NCI-H1436 treated with DMSO at 0.1 percent for 48 hours (cell line): ENCODE data around the gene CUEDC2.

ENCODE experiments used
- DNase-seq: peaks from one replicate; lab custom pipeline; 2025; lab: John Stamatoyannopoulos, UW

The CUEDC2 gene

DNA sequence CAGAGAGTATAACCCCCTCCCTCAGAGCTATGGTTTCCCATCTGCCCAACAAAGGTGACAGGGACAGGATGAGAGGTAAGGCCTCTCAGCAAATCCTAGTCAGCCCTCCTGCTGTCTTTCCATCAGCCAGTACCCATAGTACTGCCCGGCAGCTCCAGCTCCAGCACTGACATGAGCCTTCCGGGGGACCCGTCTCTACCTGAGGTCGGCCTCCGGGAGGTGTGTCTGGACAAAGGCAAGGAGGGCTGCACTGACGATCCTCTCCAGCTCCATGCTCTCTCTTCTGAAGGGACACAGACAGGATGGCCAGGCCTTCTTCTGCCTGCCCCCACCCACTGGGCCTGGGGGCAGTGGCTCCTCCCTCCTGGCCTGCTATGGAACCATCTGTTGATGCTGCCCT lies 7.5 kb downstream of the CUEDC2 start:
- no peak for DNase-seq

DNA sequence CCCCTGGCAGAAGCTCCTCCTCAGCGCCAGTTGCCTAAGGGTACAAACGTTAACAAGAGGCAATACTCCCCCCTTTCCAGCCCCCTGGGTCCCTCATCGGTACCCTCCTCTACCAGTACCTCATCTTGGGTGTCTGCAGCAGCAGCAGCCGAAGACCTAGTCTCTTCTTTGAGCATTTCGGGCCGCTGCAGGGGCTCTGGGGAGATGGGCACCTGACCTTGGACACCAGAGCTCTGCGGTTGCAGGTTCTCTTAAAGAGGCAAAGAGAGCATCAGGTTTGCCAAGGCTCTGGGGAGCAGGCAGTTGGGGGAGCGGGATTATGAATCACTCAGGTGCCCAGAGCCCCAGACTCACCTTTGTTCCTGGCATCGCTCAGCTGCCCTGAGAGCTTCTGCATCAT lies 8.2 kb downstream of the CUEDC2 start:
- DNase-seq = no peak

DNA sequence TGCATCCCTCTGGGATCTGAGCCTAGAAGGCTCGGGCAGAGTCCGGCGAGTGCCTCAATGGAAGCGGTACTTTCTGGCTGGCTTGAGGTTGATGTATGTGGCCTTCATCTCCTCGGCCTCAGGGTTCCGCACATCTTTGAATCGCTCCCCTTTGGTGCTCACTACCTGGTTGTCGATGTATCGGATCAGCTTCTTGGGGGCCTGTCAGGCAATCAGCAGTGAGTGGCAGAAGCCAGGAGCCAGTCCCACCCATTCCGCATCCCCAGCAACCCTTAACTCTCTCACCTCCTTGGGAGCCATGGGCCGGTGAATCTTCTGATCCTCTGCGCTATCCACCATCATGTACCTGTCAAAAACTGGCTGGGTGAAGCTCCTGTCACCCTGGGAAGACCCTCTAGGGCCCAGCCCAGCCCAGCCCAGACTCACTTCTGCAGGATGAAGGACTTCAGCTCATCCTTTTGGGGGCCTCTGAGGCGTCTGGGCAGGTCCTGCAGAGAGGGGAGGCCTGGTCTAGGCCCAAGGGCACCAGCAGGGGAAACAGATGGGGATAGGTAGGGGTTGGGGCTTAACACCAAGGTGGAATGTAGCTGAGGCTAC lies 8.9 kb downstream of the CUEDC2 start:
- DNase-seq = no peak

DNA sequence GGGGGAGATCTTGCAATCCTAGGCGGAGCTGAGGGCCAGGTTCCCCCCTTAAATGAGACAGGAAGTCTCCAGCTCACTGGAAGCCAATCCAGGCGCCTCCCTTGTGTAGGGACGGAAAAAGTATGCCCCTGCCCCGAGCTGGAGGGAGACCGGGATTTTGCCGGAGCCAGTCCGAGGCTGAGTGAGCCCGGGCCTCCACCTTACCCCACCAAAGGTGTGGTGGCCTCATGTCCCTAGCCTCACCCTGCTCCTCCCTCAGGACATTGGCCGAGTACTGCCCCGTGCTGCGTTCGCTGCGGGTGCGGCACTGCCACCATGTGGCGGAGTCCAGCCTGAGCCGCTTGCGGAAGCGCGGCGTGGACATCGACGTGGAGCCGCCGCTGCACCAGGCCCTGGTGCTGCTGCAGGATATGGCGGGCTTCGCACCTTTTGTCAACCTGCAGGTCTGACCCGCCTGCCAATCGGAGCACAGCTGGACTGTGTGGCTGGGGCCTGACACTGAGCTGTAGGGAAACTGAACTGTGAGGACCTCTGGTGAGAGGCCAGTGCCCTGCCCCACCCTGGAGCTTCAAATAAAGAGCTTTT lies 9.7 kb downstream of the CUEDC2 start:
- DNase-seq = no peak

DNA sequence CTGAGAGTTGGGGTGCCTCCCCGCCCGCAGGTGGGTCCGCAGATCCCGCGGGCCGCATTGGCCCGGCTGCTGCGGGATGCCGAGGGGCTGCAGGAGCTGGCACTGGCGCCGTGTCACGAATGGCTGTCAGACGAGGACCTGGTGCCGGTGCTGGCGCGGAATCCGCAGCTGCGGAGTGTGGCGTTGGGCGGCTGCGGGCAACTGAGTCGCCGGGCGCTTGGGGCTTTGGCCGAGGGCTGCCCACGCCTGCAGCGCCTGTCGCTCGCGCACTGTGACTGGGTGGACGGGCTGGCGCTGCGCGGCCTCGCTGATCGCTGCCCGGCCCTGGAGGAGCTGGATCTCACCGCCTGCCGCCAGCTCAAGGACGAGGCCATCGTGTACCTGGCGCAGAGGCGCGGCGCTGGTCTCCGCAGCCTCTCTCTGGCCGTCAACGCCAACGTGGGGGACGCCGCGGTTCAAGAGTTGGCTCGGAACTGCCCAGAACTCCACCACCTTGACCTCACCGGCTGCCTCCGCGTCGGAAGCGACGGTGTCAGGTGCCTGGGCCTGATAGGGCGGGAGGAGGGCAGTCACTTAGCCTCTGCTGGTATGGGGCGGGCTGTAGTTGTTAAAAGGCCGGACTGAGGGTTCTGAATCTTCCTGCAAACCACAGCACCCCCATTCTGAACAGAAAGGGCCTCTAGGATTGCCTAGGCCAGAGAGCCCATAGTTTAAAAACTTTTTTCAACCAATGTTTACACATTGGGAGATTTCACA lies 10.4 kb downstream of the CUEDC2 start:
- no peak for DNase-seq

DNA sequence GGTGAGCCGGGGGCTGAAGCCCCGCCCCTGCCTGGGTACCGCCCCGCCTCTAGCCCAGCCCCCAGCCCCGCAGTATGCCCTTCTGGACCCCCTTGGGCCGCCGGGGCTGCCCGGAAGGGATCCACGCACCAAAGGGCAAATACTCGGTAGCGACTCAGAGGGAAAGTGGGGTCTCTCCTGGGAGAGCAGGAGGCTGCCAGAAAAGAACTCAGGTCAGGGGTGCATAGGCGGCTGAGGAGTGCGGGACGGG lies 10.9 kb downstream of the CUEDC2 start:
- no peak for DNase-seq

DNA sequence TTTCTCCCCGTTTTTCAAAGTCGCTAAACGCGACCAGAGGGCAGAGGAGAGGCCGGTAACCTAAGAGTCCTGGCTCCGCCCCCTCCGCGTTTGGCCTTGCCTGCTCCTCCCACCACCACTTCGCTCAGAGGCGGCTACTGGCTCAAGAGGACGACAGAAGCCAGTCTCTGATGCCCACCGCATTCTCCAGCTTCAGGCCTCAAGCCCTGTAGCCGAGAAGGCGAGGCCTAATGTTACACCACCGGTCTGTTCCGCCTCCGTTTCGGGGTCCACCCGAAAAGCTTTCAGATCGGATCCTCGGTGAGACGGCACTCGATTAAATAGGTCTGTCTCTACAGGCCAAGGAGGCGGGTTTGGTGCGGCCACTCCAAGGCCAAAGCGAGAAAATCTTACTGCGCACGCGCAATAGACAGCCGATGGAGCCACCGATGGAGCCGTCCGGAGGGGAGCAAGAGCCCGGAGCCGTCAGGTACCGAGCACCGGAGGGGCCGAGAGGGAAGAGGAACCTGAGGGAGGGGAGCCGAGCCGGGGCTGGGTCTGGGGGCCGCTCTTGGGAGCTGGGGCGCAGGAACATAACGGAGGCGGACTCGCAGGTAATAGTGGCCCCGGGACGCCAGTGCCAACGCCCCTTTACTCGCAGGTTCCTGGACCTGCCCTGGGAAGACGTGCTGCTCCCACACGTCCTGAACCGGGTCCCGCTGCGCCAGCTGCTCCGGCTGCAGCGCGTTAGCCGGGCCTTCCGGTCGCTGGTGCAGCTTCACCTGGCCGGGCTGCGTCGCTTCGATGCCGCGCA lies 11.5 kb downstream of the CUEDC2 start, which contains the start of gene FBXL15:
Gene FBXL15, plus strand, starts transcription at position 123 of the 793 bp plus-strand sequence. Its CDS starts 294 bp downstream, at position 417.
- peak; percentile 91 for DNase-seq

DNA sequence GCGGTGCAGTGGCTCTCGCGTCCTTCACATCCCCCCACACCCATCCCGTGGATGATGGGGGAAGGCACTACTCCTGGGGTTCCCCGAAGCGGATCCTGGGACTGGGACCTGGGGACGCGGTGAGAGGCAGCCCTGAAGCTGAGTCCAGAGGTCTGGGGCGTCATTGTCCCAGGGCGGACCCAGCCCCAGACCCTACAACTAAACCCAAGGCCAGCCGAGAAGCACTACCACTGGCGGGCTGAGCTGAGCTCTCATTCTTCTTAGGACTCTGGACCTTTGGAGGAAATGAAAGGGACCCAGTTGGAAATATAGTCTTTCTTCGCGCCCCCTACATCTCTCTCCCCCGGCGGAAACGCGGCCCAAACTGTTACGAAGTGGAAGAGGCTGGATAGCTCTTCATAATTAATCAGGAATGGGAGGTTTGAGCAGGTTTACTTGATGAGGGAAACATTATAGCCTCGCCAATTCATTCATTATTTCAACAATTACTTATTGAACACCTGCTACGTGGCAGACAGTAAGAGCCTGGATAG lies 12.1 kb downstream of the CUEDC2 start:
- DNase-seq = no peak

DNA sequence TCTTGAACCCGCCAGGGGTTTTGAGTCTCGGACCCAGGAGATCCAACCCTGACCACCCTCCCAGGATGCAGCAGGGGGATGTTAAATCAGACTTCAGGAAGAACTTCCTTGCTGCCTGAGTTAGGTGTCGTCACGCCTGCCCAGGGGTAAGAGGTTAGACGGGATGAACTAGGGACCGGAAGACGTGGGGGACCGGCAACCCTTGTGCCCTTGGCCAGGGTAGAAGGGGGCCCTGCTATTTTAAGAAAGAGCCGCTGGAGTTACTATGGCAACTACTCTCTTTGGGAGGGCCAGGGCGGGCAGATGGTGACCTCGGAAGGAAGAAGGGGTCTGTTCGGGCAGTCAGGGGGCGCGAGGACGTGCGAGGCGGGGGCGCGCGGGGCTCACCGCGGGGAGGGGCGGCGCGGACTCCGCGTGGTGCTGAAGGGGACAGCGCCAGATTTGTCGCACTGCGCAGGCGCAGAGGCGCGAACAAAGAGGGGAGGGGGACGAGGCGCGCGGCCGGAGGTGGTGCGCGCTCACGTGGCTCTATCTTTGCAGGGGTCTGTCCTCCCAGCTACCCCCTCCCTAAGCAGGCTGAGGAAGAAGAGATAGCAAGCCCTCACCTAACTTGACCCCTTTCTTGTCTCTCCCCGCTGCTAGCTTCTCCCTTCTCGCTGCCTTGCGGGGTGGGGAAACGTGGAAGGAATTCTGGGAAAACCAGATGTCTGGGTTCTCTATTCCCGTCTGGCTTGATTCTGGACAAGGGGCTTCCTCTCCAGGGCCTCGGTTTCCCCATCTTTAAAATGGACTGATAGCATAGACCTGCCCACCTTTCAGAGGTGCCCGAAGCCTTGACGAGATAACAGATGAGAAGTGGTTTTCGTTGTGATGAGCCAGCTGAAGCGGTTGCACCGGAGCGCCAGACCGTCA lies 12.8 kb downstream of the CUEDC2 start:
- DNase-seq = peak; percentile 30

DNA sequence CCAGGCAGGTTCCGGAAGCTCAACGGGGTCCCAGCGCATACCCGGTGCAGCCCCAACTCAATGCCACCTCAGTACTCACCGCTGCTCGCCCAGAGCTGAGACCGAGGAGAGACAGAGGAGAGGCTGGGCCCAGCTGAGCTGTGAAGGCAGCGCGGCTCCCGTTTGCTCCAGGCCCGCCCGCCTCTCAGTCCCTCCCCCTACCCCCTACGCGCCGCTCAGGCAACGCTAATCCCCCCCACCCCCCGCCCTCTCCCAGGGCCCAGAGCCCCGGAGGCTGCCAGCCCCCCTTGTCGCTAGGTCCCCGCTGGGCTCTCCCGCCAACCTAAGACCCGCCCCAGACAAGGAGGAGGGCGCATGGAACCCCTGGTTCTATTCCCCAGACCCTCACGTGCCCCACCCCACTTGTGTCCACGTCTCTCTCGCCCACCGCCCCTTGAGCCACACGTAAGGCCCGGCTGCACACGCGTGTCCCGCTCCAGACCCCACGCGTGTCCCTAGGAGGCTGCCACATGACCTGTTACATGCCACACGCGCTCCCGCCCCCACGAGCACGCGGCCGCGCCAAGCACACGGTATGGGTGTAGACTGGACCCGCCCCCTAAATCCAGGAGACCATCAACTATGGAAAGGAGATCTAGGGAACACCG lies 13.6 kb downstream of the CUEDC2 start, which contains the start of gene PSD:
Gene PSD, minus strand, starts transcription at position 164 of the 647 bp plus-strand sequence. CDS start 1,747 bp downstream, outside the sequence.
- DNase-seq = peak; percentile 44

DNA sequence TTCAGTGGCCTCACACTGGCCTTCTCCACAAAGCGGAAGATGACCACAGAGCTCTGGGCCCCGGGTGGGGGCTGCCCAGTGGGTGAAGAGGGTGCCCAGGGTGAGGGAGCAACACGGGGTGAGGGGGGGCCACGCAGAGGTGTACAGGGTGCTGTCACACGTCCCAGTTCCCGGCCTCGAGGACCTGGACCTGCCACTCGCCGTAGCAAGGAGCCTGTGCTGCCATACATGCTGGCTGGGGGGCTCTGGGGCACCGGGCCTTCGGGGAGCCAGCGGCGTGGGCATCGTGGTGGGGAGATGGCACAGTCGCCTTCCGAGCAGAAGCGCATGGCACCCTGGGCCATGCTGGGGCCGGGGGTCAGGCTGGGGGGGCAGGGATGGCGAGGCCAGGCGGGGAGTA lies 15.7 kb downstream of the CUEDC2 start:
- DNase-seq = no peak

DNA sequence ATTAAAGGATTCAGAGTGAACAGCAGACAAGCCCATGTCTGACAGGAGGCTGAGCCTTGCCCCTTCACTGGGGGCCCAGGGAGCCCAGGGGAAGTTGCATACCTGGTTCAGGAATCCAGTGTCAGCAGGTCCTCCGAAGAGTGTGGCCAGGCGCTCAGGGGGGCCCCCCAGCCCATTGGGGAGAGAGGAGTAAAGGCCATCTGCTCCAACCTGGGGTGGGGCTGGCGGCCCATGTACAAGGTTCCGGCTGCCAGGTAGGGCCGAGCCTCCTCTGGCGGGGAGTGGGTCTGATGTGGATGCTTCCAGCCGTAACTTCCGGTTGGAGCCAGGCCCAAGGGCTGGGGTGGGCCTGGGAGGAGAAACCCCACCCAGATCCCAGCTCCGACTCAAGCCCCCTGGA lies 16.1 kb downstream of the CUEDC2 start:
- no peak for DNase-seq

DNA sequence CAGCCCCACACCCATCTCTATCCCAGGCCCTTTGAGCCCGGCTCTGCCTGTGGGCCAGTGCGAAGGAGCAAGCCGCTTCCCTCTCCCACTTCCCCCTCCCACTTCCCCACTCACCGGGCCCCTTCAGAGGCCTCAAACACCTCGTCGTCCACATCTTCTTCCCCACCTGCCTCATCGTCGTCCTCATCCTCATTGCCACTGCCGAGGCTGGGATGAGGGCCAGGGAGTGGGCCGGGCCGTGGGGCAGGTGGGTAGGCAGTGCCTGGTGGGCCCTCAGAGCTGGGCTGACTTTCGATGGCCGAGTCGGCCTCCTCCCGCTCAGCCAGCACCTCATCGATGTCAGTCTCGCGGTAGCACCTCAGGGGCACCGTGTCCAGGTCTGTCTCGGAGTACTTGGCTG lies 17.6 kb downstream of the CUEDC2 start:
- no peak for DNase-seq

DNA sequence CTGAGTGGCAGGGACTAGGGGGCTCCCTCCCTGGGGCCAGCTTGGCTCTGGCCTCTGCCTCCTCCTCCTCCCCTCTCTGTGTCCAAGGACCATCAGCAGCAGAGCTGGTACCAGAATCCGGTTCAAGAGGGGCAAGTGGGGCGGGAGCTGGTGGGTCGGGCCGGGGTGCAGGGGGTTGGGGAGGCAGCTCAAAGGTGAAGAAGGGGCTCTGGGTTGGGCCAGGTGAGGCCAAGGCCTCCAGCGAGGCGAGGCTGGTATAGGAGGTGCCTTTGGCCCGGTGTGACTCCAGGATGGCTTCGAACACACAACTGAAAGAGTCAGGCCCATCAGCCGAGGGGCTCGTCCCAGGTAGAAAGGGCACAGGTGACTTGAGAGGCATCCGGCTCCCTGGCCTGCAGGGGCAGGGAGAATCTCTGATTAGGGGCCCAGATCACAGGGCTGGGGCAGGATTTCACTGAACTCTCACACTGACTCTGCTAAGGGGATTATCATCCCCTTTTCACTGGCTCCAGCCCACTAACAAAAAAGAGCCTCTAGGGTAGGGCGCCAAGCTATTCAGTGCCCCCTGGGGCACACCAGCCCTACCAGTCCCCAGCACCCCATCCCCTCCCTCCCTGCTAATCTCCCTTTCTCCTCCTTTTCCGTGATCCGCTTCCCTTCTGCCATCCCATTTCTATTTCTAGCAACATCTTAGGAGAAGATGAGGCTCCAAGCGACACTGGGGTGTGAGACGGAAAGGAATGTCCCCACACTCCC lies 18.4 kb downstream of the CUEDC2 start:
- no peak for DNase-seq

DNA sequence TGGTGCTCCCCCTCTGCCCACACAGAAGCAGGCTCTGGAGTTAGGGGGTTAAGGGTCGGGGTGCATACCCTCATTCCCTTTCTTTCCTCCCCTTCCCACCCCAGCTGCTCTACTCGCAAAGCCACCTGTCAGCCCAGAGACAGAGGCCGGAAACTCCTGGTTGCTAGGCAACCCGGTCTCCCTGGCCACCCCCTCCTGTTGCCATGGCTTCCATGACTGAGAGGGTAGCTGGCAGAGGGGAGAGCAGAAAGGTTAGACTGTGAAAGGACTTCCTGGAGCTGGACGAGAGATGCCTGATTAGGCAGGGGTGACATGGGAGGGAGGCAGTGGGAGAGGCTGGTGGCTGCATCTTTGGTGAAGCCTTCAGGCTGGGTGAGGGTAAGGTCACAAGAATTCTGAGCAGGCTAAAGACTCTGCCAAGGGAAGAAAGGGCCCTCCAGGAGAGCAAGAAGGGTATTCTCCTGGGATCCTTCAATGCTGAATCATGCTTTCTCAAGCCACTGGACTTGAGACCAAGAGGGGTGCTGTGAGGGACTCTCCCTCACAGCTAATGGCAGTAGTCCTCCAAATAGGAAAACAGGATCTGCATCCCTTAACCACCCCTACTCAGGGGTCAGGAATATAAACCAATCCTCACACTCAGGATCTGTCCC lies 19.2 kb downstream of the CUEDC2 start:
- peak; percentile 76 for DNase-seq

DNA sequence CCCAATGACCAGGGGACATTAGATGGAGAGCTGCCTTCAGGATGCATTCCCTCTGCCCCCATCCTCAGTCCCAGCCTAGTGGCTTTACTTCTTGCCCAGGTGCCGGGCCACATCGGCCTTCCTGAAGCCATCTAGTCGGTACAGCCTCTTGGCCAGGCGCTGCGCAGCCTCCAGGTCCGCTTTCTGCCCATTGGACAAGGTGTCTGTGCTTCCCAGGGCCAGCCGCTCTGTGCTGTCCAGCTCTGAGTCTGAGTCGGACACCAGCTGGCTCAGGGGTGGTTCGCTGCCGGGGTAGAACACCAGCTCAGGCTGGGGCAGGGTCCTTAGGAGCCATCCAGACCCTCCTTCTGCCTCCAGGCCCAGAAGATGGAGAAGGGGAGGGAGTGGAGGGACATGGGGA lies 20.1 kb downstream of the CUEDC2 start:
- no peak for DNase-seq

DNA sequence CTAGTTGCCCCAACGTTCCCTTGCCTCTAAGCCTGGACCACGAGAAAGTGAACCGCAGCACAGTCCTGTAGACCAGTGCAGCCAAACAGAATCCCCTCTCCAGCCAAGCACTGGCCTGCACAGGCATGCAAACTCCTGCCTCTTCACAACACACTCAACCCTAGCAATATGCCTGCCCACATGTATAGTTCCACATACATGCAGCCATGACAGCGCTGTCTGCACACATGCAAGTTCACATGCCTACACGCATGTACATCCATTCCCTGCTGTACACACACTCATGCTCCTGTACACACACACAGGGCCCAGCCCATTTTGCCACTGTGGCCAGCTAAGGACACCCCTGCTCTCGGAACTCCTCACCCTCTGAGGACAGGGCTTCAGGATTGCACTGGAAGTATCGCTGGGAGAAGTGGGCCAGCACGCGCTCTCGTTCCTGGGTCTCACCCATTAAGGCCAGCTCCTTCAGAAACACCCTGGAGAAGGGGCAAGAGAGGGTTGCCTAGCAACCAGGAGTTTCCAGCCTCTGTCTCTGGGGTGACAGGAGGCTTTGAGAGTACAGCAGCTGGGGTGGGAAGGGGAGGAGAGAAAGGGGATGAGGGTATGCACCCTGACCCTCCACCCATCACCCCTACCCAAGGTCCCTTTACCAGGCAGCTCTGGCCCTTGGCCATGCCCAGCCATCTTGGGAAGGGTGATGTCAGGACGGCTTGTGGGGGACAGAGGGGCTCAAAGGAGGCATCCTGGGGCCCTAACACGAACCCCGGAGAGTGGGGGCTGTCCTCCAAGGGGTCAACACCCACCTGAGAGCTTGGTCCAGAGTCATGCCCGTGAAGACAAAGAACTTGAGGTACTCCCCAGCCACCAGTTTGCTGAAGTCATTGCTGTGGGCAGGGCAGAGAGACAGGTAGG lies 20.8 kb downstream of the CUEDC2 start:
- DNase-seq = no peak

DNA sequence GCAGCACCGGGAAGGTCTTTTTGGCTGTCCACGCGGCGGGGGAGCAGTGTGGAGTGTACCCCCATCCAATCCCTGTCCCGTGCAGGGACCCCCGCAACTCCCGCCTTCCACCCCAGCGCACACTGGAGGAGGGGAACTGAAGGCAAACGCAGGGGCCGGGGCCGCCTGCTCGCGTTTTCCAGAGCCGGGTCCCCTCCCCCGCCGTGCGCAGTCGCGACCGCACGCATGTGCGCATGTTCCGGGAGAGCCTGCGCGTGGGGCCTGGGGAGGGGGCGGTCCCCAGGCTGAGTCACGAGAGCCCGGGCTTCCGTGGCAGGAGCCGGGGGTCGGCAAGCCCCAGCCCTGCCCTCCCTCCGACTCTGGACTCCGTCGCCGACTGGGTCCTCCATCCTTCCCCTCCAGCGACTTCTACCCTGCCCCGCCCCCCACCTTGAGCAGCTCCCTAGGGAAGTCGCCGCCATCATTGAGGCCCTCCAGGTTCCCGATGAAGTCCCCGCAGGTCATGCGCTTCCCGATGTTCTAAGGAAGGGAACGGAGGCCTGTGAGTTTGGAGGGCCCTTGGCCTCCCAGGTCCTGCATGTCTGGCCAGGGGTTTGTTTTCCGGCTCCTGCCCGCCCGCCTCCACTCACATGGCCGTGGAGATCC lies 21.8 kb downstream of the CUEDC2 start:
- no peak for DNase-seq
